HG03575 (cell line): ENCODE data around the gene CCDC91.

ENCODE experiments used
- ATAC-seq: cut with Tn5 transposase; IDR thresholded peaks from one replicate; pipeline ENCODE4 v1.9.1; 2021; ENCODE audit not compliant: unreplicated experiment, insufficient number of reproducible peaks, low FRiP score; ENCODE audit errors: extremely low read depth

Gene CCDC91

GRCh38 chr12:28223025-28223554, 32.8 kb downstream of the CCDC91 start:
- ATAC-seq: peak; percentile 83

- ATAC-seq: no peak
These were observed 33.6 kb downstream of the CCDC91 start for GRCh38 chr12:28223858-28224257.

- no peak for ATAC-seq
These were observed 36.4 kb downstream of the CCDC91 start for GRCh38 chr12:28226705-28227104.

GRCh38 chr12:28227251-28227650, 37.0 kb downstream of the CCDC91 start:
- no peak for ATAC-seq

- no peak for ATAC-seq
These were observed 41.0 kb downstream of the CCDC91 start for GRCh38 chr12:28231248-28231647.

GRCh38 chr12:28232211-28232928, 42.1 kb downstream of the CCDC91 start:
- no peak for ATAC-seq

- ATAC-seq: no peak
These were observed 44.2 kb downstream of the CCDC91 start for GRCh38 chr12:28234444-28234843.

GRCh38 chr12:28235015-28235414, 44.8 kb downstream of the CCDC91 start:
- ATAC-seq: no peak

- no peak for ATAC-seq
These were observed 45.7 kb downstream of the CCDC91 start for GRCh38 chr12:28235985-28236384.

GRCh38 chr12:28237423-28237822, 47.2 kb downstream of the CCDC91 start:
- ATAC-seq: no peak

GRCh38 chr12:28239918-28240317, 49.7 kb downstream of the CCDC91 start:
- ATAC-seq: no peak

GRCh38 chr12:28240853-28241252, 50.6 kb downstream of the CCDC91 start:
- ATAC-seq: no peak

- no peak for ATAC-seq
These were observed 51.9 kb downstream of the CCDC91 start for GRCh38 chr12:28242129-28242495.

GRCh38 chr12:28242496-28243309, 52.4 kb downstream of the CCDC91 start:
- ATAC-seq: no peak

GRCh38 chr12:28243310-28243633, 53.0 kb downstream of the CCDC91 start:
- ATAC-seq: no peak

GRCh38 chr12:28247806-28248205, 57.5 kb downstream of the CCDC91 start:
- ATAC-seq: no peak

- ATAC-seq: no peak
These were observed 58.4 kb downstream of the CCDC91 start for GRCh38 chr12:28248555-28249145.

GRCh38 chr12:28253161-28253641, 62.9 kb downstream of the CCDC91 start:
- ATAC-seq: peak; percentile 68

GRCh38 chr12:28257411-28257810, 67.2 kb downstream of the CCDC91 start:
- no peak for ATAC-seq

GRCh38 chr12:28258998-28259397, 68.7 kb downstream of the CCDC91 start:
- no peak for ATAC-seq
